ENCODE measurements around the gene SYCN. TPM values are rescaled to one million over a fixed set of nuclear protein-coding genes. Genes with fewer than 3 reads are reported as not detected.

The SYCN gene
- total RNA-seq, 6 experiments from 2014 or later: not detected

DNA sequence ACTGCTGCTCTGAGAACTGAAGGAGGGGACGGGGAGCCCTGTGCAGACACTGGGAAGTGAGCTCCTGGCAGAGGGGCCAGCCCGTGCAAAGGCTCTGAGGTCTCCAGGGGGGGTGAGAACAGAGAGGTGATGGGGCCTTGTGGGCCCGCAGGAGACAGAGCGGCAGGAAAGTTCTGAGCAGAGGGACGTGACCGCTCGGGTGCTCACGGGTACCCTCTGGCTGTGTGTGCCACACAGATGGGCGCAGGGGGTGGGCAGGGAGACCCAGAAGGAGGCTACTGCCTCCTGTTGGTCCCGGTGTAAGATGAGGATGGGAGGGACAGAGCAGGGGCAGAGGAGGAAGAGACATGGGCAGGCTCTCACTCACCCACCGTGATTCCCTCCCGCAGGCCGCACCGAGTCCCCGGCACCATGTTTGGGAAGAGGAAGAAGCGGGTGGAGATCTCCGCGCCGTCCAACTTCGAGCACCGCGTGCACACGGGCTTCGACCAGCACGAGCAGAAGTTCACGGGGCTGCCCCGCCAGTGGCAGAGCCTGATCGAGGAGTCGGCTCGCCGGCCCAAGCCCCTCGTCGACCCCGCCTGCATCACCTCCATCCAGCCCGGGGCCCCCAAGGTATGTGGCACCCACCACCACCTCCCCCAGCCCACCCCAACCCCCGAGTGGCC lies 34.8 kb downstream of the SYCN start:
- no peaks in the 10 kb centered on the region for H3K36me3 ChIP-seq
- H3K4me3 ChIP-seq: no peak overlapping the region
- ATAC-seq: no peak
- intact Hi-C loops (cut with DNase I): no loop called here
- no peaks in the 10 kb centered on the region for H3K9me3 ChIP-seq
- H3K27me3 ChIP-seq: no peaks in the 10 kb centered on the region
- no peak for DNase-seq
- TF ChIP-seq POLR2A (IDR thresholded peaks at IDR 0.05): no peak
- TF ChIP-seq, protein P1, sequence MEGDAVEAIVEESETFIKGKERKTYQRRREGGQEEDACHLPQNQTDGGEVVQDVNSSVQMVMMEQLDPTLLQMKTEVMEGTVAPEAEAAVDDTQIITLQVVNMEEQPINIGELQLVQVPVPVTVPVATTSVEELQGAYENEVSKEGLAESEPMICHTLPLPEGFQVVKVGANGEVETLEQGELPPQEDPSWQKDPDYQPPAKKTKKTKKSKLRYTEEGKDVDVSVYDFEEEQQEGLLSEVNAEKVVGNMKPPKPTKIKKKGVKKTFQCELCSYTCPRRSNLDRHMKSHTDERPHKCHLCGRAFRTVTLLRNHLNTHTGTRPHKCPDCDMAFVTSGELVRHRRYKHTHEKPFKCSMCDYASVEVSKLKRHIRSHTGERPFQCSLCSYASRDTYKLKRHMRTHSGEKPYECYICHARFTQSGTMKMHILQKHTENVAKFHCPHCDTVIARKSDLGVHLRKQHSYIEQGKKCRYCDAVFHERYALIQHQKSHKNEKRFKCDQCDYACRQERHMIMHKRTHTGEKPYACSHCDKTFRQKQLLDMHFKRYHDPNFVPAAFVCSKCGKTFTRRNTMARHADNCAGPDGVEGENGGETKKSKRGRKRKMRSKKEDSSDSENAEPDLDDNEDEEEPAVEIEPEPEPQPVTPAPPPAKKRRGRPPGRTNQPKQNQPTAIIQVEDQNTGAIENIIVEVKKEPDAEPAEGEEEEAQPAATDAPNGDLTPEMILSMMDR (IDR thresholded peaks at IDR 0.05): no peak
- peaks cover 0 to 17% (median 0%) of the 10 kb centered on the region in 4 donors for H3K4me1 ChIP-seq
- no peak overlapping the region for H3K27ac ChIP-seq
- WGBS (ENCODE audit: insufficient coverage, low coverage, low lambda C conversion rate, missing lambda C conversion rate): 91% methylated on average over 8 of the region's 36 CpGs

DNA sequence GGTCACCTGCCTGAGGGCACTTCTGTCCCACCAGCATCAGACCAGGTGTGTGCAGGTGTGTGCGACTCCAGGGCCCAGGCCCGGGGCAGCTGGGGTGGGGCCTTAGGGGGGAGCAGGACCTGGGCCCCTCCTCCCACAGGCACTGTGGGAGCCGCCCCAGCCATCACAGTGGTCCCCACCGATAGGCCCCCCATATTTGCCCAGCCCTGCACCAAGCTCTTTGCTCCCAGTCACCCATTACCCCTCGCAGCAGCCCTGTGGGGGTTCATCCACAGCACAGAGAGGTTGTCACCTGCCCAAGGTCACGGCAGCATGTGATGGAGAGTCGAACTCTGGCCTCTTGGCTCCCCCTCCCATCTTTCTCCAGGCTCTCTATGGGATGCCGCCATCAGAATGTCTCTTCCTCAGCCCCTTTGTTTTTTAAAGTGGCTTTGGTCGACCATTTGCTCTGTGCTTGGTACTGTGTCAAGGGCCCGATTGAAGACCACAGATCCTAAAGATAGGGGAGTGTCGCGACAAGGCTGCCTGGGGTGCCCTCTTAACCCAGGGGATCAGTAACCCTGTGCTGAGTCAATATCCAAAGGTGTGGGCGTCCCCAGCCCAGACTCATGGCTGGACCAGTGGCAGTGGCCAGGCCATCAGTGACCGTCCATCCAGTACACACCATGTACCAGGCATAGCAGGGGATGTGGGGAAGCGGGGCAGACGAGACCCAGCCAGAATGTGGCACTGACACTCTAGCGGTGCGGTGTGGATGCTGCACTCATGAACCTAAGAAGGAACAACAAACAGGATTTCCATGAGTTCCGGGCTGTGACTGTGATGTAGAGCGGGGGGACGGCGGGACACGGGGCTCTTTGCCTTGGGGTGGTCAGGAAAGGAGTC lies 35.6 kb downstream of the SYCN start:
- no peaks in the 10 kb centered on the region for H3K27me3 ChIP-seq
- TF ChIP-seq, protein P1 (IDR thresholded peaks at IDR 0.05): no peak
- TF ChIP-seq POLR2A (IDR thresholded peaks at IDR 0.05): no peak
- DNase-seq (no peak), ATAC-seq (no peak)
- no peak overlapping the region for H3K4me3 ChIP-seq
- intact Hi-C loops (cut with DNase I): no loop called here
- H3K36me3 ChIP-seq: no peaks in the 10 kb centered on the region
- peaks cover 0 to 17% (median 0%) of the 10 kb centered on the region in 4 donors for H3K4me1 ChIP-seq
- WGBS (ENCODE audit: insufficient coverage, low coverage, low lambda C conversion rate, missing lambda C conversion rate): 82% methylated on average over 11 of the region's 23 CpGs
- H3K27ac ChIP-seq: no peak overlapping the region
- no peaks in the 10 kb centered on the region for H3K9me3 ChIP-seq

DNA sequence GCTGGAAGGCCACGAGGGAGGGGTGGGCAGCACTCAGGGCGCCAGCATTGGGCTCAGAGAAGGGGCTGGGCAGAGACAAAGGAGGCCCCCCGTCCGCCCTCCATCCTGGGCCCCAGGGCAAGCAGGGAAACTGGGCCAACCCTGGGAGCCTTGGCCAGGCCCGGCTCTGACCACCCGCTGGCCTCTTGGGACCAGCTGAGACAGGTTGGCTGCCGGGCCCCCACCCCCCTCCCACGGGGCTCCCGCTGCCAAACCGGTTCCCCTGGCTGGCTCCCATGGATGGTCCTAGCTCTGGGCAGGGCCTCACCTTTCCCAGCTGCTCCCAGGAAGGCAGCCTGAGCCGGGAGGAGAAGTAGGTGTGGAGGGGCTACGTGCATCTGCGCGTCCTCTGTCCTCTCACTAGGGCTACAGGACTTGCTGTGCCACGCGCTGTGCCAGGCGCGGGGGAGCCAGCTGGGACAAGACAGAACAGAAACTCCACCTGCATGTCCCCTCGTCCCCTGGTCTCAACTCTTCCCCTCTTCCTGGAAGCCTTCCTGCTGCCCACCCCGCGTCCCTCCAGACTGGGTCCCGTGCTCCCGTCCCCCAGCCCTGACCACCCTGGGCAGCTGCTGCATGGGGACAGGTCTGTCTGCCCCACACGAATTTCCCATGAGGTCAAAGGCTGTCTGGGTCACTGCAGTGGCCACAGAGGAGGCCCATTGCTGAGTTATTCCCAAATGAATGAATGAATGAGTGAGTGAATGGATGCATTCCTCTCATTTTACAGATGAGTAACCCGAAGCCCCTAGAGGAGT lies 36.4 kb downstream of the SYCN start:
- 75% methylated on average over 4 of the region's 25 CpGs for WGBS (ENCODE audit: insufficient coverage, low coverage, low lambda C conversion rate, missing lambda C conversion rate)
- Histone ChIP-seq H3K27ac (no peak overlapping the region), H3K4me3 (no peak overlapping the region), H3K36me3 (no peaks in the 10 kb centered on the region), H3K4me1 (peaks cover 0 to 17% (median 0%) of the 10 kb centered on the region in 4 donors), H3K27me3 (no peaks in the 10 kb centered on the region), H3K9me3 (no peaks in the 10 kb centered on the region)
- TF ChIP-seq, protein P1 (IDR thresholded peaks at IDR 0.05): no peak
- TF ChIP-seq POLR2A (IDR thresholded peaks at IDR 0.05): no peak
- ATAC-seq (peak in 3 of 4 donors; percentile 4 to 15 (median 9)), DNase-seq (no peak)
- intact Hi-C loops (cut with DNase I): no loop called here

DNA sequence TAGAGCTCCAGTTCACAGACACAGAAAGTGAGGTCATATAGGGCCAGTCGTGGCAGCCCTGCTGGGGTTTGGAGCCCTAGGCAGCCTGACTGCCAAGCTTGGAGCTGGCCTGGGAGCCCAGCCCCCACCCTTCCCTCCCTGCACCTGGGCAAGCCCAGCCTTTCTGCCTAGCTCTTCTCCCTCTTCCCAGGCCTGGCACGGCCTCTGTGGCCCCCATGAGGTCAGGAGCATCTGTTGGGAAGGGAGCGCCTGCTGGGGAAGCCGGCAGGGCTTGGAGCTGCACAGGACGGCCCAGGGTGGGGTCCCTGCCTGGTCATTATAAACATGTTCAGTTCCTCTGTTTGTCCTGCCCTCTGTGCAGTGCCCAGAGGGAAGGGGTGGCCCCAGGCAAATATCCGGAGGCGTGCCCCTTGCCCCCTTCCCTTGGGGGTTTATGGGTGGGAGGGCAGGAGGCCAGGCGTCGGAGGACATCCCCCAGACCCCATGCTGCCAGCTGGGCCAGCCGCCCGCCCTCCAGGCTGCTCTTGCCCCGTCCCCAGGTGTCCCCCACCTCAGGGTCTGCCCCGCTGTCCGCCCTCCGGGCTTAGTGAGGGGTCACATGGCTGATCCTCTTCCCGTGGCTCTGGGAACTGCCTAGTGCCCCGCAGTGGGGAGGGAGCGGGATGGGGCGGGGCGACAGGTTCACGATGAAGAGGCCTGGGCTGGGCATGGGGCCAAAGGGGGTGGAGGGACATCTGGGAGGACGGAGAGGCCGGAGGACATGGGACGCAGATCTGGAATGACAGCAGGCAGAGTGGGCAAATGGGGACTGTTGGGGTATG lies 37.3 kb downstream of the SYCN start:
- ATAC-seq (peak; percentile 32 to 68 (median 57)), DNase-seq (peak; percentile 63 to 81 (median 76))
- 25% methylated on average over 4 of the region's 24 CpGs for WGBS (ENCODE audit: insufficient coverage, low coverage, low lambda C conversion rate, missing lambda C conversion rate)
- Histone ChIP-seq H3K27me3 (no peaks in the 10 kb centered on the region), H3K9me3 (no peaks in the 10 kb centered on the region), H3K36me3 (no peaks in the 10 kb centered on the region), H3K4me1 (peaks cover 0 to 17% (median 0%) of the 10 kb centered on the region in 4 donors), H3K4me3 (no peak overlapping the region), H3K27ac (no peak overlapping the region)
- TF ChIP-seq, protein P1 (IDR thresholded peaks at IDR 0.05): no peak
- TF ChIP-seq POLR2A (IDR thresholded peaks at IDR 0.05): no peak
- intact Hi-C loops (cut with DNase I): no loop called here
